Measurements from ENCODE around the gene ADAMTS3. TPM values are rescaled to one million over a fixed set of nuclear protein-coding genes. Genes with fewer than 3 reads are reported as not detected.

Gene ADAMTS3
- total RNA-seq, 1 experiment from 2014 or later: 4.4 TPM

DNA sequence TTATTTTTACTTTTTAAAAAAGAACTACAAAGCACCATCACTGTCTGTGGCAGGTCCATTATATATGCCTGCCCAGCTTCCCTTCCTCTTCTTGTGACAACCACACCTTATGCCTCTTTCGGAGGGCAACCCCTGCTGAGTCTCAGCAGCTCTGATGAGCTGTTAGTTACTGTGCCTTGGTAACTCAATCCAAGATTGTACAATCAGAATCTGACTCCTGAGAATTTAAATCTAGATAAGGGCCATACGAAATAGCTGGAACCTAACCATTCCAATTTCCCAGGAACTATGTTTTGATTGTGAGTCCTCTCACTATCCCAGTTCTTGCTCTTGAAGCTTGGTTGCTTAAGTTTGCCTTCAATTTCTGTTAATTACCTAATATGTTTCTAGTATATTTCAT, 61.9 kb downstream of the ADAMTS3 start:
- Mint-ChIP-seq H3K27me3 (ENCODE audit: low read depth) (no peaks in the 10 kb centered on the region), H3K9me3 (peaks cover 23% of the 10 kb centered on the region), H3K4me3 (no peak overlapping the region), H3K27ac (no peak overlapping the region), H3K36me3 (no peaks in the 10 kb centered on the region; the same call in 1 of the 2 replicates), H3K4me1 (peaks cover 2% of the 10 kb centered on the region; the same call in 1 of the 2 replicates)
- ATAC-seq (no peak), DNase-seq (ENCODE audit: low spot score) (no peak)
- TF ChIP-seq, protein P1, sequence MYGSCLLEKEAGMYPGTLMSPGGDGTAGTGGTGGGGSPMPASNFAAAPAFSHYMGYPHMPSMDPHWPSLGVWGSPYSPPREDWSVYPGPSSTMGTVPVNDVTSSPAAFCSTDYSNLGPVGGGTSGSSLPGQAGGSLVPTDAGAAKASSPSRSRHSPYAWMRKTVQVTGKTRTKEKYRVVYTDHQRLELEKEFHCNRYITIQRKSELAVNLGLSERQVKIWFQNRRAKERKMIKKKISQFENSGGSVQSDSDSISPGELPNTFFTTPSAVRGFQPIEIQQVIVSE (CRISPR knock-in tag; IDR thresholded peaks at IDR 0.05; ENCODE audit: borderline replicate concordance): no peak
- TF ChIP-seq, protein P2, sequence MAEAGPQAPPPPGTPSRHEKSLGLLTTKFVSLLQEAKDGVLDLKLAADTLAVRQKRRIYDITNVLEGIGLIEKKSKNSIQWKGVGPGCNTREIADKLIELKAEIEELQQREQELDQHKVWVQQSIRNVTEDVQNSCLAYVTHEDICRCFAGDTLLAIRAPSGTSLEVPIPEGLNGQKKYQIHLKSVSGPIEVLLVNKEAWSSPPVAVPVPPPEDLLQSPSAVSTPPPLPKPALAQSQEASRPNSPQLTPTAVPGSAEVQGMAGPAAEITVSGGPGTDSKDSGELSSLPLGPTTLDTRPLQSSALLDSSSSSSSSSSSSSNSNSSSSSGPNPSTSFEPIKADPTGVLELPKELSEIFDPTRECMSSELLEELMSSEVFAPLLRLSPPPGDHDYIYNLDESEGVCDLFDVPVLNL (CRISPR knock-in tag; IDR thresholded peaks at IDR 0.05; ENCODE audit: borderline replicate concordance, low read depth): no peak
- TF ChIP-seq NR1H2 (CRISPR knock-in tag; IDR thresholded peaks at IDR 0.05) (no peak), FOXJ3 (CRISPR knock-in tag; IDR thresholded peaks at IDR 0.05; ENCODE audit: borderline replicate concordance) (no peak), FOXP1 (CRISPR knock-in tag; IDR thresholded peaks at IDR 0.05; ENCODE audit: borderline replicate concordance) (no peak), ZNF232 (CRISPR knock-in tag; IDR thresholded peaks at IDR 0.05) (no peak), ZBTB21 (CRISPR knock-in tag; IDR thresholded peaks at IDR 0.05; ENCODE audit: borderline replicate concordance) (no peak), NFYB (CRISPR knock-in tag; conservative IDR thresholded peaks at IDR 0.05; ENCODE audit: low read depth) (no peak), JUN (CRISPR knock-in tag; IDR thresholded peaks at IDR 0.05) (no peak), JAZF1 (CRISPR knock-in tag; IDR thresholded peaks at IDR 0.05) (no peak), MXD4 (CRISPR knock-in tag; IDR thresholded peaks at IDR 0.05; ENCODE audit: borderline replicate concordance) (no peak)
- TF ChIP-seq, protein P3, sequence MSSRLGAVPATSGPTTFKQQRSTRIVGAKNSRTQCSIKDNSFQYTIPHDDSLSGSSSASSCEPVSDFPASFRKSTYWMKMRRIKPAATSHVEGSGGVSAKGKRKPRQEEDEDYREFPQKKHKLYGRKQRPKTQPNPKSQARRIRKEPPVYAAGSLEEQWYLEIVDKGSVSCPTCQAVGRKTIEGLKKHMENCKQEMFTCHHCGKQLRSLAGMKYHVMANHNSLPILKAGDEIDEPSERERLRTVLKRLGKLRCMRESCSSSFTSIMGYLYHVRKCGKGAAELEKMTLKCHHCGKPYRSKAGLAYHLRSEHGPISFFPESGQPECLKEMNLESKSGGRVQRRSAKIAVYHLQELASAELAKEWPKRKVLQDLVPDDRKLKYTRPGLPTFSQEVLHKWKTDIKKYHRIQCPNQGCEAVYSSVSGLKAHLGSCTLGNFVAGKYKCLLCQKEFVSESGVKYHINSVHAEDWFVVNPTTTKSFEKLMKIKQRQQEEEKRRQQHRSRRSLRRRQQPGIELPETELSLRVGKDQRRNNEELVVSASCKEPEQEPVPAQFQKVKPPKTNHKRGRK (CRISPR knock-in tag; IDR thresholded peaks at IDR 0.05; ENCODE audit: borderline replicate concordance): no peak
- TF ChIP-seq, protein P4, sequence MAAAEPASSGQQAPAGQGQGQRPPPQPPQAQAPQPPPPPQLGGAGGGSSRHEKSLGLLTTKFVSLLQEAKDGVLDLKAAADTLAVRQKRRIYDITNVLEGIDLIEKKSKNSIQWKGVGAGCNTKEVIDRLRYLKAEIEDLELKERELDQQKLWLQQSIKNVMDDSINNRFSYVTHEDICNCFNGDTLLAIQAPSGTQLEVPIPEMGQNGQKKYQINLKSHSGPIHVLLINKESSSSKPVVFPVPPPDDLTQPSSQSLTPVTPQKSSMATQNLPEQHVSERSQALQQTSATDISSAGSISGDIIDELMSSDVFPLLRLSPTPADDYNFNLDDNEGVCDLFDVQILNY (CRISPR knock-in tag; IDR thresholded peaks at IDR 0.05): no peak
- TF ChIP-seq, protein P5, sequence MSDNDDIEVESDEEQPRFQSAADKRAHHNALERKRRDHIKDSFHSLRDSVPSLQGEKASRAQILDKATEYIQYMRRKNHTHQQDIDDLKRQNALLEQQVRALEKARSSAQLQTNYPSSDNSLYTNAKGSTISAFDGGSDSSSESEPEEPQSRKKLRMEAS (CRISPR knock-in tag; IDR thresholded peaks at IDR 0.05): no peak
- TF ChIP-seq, protein P6, sequence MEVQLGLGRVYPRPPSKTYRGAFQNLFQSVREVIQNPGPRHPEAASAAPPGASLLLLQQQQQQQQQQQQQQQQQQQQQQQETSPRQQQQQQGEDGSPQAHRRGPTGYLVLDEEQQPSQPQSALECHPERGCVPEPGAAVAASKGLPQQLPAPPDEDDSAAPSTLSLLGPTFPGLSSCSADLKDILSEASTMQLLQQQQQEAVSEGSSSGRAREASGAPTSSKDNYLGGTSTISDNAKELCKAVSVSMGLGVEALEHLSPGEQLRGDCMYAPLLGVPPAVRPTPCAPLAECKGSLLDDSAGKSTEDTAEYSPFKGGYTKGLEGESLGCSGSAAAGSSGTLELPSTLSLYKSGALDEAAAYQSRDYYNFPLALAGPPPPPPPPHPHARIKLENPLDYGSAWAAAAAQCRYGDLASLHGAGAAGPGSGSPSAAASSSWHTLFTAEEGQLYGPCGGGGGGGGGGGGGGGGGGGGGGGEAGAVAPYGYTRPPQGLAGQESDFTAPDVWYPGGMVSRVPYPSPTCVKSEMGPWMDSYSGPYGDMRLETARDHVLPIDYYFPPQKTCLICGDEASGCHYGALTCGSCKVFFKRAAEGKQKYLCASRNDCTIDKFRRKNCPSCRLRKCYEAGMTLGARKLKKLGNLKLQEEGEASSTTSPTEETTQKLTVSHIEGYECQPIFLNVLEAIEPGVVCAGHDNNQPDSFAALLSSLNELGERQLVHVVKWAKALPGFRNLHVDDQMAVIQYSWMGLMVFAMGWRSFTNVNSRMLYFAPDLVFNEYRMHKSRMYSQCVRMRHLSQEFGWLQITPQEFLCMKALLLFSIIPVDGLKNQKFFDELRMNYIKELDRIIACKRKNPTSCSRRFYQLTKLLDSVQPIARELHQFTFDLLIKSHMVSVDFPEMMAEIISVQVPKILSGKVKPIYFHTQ (CRISPR knock-in tag; IDR thresholded peaks at IDR 0.05): no peak
- ChIA-PET CTCF (interaction anchor here (1.2 kb wide), 2 partner anchors 20 to 61 kb away, joined by 3 read pairs; no protein-coding TSS in a partner anchor), POLR2A (no interaction called here)

DNA sequence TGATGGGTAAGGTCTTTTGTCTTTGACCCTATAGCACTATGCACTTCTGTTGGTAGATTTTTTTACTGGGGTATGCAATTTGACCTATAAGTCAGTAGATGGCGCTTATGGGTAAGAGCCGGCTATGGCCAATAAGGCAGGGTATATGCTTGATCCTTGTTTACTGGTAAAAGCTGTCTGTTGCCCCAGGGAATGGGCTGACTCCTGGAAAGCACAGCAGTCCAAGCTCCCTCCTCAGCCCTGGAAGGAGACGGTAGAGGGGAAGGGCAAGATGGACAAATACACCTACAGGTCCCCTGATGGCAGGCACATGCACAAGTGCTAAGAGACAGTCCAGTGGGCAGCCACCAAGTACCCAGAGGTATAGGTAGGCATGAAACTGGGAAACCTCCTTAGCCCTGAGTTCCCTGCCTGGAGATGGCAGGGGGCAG, 63.7 kb downstream of the ADAMTS3 start:
- no peak overlapping the region for H3K27ac Mint-ChIP-seq
- ChIA-PET POLR2A (interaction anchor here (0.7 kb wide), 1 partner anchor 63 kb away, joined by 3 read pairs; no protein-coding TSS in a partner anchor), CTCF (interaction anchor here (0.6 to 1.5 kb wide), 12 partner anchors 9 to 516 kb away, joined by 3 to 16 read pairs (median 3); partner anchors contain the start of gene ADAMTS3)
- no peak overlapping the region for H3K4me3 Mint-ChIP-seq
- DNase-seq (ENCODE audit: low spot score): peak; percentile 27
- peak; percentile 99 for ATAC-seq
- H3K4me1 Mint-ChIP-seq: peaks cover 2% of the 10 kb centered on the region; the same call in 1 of the 2 replicates
- H3K36me3 Mint-ChIP-seq: no peaks in the 10 kb centered on the region
- H3K27me3 Mint-ChIP-seq (ENCODE audit: low read depth): no peaks in the 10 kb centered on the region
- peaks cover 24% of the 10 kb centered on the region for H3K9me3 Mint-ChIP-seq
- TF ChIP-seq, protein P7, sequence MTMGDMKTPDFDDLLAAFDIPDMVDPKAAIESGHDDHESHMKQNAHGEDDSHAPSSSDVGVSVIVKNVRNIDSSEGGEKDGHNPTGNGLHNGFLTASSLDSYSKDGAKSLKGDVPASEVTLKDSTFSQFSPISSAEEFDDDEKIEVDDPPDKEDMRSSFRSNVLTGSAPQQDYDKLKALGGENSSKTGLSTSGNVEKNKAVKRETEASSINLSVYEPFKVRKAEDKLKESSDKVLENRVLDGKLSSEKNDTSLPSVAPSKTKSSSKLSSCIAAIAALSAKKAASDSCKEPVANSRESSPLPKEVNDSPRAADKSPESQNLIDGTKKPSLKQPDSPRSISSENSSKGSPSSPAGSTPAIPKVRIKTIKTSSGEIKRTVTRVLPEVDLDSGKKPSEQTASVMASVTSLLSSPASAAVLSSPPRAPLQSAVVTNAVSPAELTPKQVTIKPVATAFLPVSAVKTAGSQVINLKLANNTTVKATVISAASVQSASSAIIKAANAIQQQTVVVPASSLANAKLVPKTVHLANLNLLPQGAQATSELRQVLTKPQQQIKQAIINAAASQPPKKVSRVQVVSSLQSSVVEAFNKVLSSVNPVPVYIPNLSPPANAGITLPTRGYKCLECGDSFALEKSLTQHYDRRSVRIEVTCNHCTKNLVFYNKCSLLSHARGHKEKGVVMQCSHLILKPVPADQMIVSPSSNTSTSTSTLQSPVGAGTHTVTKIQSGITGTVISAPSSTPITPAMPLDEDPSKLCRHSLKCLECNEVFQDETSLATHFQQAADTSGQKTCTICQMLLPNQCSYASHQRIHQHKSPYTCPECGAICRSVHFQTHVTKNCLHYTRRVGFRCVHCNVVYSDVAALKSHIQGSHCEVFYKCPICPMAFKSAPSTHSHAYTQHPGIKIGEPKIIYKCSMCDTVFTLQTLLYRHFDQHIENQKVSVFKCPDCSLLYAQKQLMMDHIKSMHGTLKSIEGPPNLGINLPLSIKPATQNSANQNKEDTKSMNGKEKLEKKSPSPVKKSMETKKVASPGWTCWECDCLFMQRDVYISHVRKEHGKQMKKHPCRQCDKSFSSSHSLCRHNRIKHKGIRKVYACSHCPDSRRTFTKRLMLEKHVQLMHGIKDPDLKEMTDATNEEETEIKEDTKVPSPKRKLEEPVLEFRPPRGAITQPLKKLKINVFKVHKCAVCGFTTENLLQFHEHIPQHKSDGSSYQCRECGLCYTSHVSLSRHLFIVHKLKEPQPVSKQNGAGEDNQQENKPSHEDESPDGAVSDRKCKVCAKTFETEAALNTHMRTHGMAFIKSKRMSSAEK (CRISPR knock-in tag; IDR thresholded peaks at IDR 0.05; ENCODE audit: borderline replicate concordance): no peak
- TF ChIP-seq ATF1 (CRISPR knock-in tag; IDR thresholded peaks at IDR 0.05) (no peak), CBFB (CRISPR knock-in tag; IDR thresholded peaks at IDR 0.05; ENCODE audit: low read depth) (no peak), GABPB1 (CRISPR knock-in tag; IDR thresholded peaks at IDR 0.05) (no peak)
- TF ChIP-seq, protein P8, sequence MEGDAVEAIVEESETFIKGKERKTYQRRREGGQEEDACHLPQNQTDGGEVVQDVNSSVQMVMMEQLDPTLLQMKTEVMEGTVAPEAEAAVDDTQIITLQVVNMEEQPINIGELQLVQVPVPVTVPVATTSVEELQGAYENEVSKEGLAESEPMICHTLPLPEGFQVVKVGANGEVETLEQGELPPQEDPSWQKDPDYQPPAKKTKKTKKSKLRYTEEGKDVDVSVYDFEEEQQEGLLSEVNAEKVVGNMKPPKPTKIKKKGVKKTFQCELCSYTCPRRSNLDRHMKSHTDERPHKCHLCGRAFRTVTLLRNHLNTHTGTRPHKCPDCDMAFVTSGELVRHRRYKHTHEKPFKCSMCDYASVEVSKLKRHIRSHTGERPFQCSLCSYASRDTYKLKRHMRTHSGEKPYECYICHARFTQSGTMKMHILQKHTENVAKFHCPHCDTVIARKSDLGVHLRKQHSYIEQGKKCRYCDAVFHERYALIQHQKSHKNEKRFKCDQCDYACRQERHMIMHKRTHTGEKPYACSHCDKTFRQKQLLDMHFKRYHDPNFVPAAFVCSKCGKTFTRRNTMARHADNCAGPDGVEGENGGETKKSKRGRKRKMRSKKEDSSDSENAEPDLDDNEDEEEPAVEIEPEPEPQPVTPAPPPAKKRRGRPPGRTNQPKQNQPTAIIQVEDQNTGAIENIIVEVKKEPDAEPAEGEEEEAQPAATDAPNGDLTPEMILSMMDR (IDR thresholded peaks at IDR 0.05): peak; percentile 55; the same call in 1 of the 2 replicates
